ENCODE measurements around the gene ITGA4.

DNA sequence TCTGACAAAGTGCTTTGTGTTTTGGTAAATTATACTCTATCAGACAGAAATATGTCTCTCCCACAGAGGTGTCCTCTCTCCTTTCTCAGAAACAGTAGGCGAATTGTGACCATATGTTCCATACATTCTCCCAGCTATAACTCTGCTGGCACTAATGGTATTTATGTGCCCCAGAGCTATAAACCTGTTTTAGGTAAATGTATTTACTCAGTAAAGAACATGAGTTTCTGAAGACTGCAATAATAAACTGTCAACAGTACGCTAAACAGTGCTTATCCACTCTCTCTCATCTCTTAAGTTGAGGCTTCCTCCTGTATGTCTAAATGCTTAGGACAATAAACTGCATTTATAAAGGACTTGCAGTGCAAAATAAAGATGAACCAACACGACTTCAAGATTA lies 58.5 kb downstream of the ITGA4 start:
- TF ChIP-seq, protein P1, sequence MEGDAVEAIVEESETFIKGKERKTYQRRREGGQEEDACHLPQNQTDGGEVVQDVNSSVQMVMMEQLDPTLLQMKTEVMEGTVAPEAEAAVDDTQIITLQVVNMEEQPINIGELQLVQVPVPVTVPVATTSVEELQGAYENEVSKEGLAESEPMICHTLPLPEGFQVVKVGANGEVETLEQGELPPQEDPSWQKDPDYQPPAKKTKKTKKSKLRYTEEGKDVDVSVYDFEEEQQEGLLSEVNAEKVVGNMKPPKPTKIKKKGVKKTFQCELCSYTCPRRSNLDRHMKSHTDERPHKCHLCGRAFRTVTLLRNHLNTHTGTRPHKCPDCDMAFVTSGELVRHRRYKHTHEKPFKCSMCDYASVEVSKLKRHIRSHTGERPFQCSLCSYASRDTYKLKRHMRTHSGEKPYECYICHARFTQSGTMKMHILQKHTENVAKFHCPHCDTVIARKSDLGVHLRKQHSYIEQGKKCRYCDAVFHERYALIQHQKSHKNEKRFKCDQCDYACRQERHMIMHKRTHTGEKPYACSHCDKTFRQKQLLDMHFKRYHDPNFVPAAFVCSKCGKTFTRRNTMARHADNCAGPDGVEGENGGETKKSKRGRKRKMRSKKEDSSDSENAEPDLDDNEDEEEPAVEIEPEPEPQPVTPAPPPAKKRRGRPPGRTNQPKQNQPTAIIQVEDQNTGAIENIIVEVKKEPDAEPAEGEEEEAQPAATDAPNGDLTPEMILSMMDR (CRISPR knock-in tag; IDR thresholded peaks at IDR 0.05) = no peak
- TF ChIP-seq SMARCC2 (IDR thresholded peaks at IDR 0.05) (no peak), FOSL1 (CRISPR knock-in tag; IDR thresholded peaks at IDR 0.05; ENCODE audit: borderline replicate concordance) (no peak), ZNF878 (CRISPR knock-in tag; IDR thresholded peaks at IDR 0.05) (no peak), SRF (IDR thresholded peaks at IDR 0.05; ENCODE audit: low read depth, low read length) (no peak), ZMYM2 (CRISPR knock-in tag; IDR thresholded peaks at IDR 0.05) (no peak), BRCA1 (CRISPR knock-in tag; IDR thresholded peaks at IDR 0.05) (no peak), ZNF224 (CRISPR knock-in tag; IDR thresholded peaks at IDR 0.05) (no peak), ZNF205 (CRISPR knock-in tag; IDR thresholded peaks at IDR 0.05) (no peak), ZMAT3 (CRISPR knock-in tag; conservative IDR thresholded peaks at IDR 0.05) (no peak)
- TF ChIP-seq, protein P2, sequence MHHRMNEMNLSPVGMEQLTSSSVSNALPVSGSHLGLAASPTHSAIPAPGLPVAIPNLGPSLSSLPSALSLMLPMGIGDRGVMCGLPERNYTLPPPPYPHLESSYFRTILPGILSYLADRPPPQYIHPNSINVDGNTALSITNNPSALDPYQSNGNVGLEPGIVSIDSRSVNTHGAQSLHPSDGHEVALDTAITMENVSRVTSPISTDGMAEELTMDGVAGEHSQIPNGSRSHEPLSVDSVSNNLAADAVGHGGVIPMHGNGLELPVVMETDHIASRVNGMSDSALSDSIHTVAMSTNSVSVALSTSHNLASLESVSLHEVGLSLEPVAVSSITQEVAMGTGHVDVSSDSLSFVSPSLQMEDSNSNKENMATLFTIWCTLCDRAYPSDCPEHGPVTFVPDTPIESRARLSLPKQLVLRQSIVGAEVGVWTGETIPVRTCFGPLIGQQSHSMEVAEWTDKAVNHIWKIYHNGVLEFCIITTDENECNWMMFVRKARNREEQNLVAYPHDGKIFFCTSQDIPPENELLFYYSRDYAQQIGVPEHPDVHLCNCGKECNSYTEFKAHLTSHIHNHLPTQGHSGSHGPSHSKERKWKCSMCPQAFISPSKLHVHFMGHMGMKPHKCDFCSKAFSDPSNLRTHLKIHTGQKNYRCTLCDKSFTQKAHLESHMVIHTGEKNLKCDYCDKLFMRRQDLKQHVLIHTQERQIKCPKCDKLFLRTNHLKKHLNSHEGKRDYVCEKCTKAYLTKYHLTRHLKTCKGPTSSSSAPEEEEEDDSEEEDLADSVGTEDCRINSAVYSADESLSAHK (CRISPR knock-in tag; IDR thresholded peaks at IDR 0.05; ENCODE audit: borderline replicate concordance) = no peak

Data from HepG2 (cell line).